Neuron (in vitro differentiated cells): Measurements from ENCODE around the gene ATP5F1E.

Source experiments
- H2AFZ ChIP-seq: one replicate; pipeline ENCODE4 v1.6.1; 2013; ENCODE audit warnings: low read depth, mild to moderate bottlenecking, inconsistent platforms, low read length, moderate library complexity
- H3K27me3 ChIP-seq: one replicate; pipeline ENCODE4 v1.6.1; 2013; ENCODE audit warnings: low read length; ENCODE audit not compliant: insufficient read depth
- H3K36me3 ChIP-seq: one replicate; pipeline ENCODE4 v1.6.1; 2013; ENCODE audit warnings: low read length; ENCODE audit not compliant: insufficient read depth
- H3K4me1 ChIP-seq: one replicate; pipeline ENCODE4 v1.6.1; 2013; ENCODE audit warnings: low read length; ENCODE audit not compliant: insufficient read depth
- H3K4me3 ChIP-seq: 2 replicates; pipeline ENCODE4 v1.5.1; 2013; ENCODE audit warnings: mild to moderate bottlenecking, low read length, moderate library complexity
- H3K9me3 ChIP-seq: one replicate; pipeline ENCODE4 v1.6.1; 2013; ENCODE audit warnings: low read length

Gene ATP5F1E

DNA sequence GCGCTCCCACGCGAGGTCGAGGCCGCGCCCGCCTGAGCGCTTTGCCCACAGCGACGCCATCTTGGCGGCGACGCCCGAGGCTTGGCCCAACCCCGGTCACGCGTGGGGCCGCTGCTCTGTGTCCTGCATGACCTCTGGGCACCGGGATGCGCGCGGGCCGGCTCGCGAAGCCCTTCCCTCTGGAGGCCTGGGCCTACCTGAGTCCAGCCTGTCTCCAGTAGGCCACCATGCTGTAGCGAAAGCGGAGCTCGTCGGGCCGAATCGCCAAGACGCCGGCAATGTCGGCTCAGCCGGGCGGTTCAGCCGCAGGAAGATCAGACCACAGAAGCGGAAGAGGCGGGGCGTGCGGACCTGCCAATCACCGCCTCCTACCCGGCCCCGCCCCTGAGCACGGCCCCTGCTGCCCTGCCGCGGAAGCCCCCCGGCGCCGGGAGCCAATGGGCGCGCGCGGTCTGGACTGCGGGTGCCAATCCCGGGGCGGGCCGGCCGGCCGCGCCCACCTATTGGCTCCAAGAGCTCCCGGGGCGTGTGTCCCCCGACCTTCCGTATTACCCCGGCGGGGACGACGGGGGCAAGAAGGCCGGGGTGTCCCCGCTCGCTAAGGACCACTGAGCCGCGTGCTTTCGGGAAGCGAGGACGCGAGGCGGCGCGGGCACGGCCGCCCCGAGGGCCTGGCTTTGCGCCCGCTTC is at the start of gene ATP5F1E:
ATP5F1E (minus strand) TSS at position 313 of the 690 bp plus-strand sequence; CDS start at position 229, 84 bp downstream.
- Histone ChIP-seq H3K4me1 (peaks cover 51% of the 10 kb centered on the region), H2AFZ (peak within 1 kb of the TSS; percentile 63), H3K9me3 (no peaks in the 10 kb centered on the region), H3K36me3 (peaks cover 40% of the 10 kb centered on the region), H3K27me3 (no peaks in the 10 kb centered on the region), H3K4me3 (peak within 1 kb of the TSS; percentile 71)

DNA sequence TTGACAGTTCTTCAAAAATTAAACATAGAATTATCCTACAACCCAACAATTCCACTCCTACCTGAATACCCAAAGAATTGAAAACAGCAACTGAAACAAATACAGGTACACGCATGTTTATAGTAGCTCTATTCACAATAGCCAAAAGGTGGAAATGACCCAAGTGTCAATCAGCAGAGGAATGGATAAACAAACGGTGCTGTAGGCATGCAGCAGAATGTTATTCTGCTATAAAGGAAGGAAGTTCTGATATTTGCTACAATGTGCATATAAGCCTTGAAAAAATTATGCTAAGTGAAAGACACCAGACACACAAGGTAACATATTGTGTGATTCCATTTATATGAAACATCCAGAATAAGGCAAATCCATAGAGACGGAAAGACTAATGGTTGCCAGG is 48.9 kb upstream of the ATP5F1E start:
- Histone ChIP-seq H3K27me3 (peaks cover 4% of the 10 kb centered on the region), H3K36me3 (no peaks in the 10 kb centered on the region), H3K4me1 (no peaks in the 10 kb centered on the region), H3K4me3 (no peak overlapping the region), H2AFZ (no peak overlapping the region), H3K9me3 (no peaks in the 10 kb centered on the region)

DNA sequence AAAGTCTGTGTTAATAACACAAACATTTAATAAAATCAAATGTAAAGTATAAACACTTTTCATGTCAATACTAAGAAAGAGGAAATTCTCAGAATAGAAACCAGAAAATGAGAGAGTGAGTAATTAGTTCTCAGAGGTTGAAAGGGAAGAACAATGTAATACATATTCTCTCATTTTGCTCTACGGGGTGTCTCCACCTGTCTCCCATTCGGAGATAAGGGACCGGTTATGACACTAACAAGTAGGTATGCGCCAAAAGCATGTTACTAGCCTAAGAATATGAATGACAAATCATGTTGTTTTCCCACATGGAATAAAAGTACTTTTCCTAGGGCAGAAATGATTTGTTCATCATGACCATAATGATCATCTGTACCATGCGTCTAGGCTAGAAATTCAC is 46.1 kb upstream of the ATP5F1E start:
- no peaks in the 10 kb centered on the region for H3K36me3 ChIP-seq
- H3K9me3 ChIP-seq: no peaks in the 10 kb centered on the region
- peaks cover 11% of the 10 kb centered on the region for H3K27me3 ChIP-seq
- no peak overlapping the region for H3K4me3 ChIP-seq
- H2AFZ ChIP-seq: no peak overlapping the region
- H3K4me1 ChIP-seq: no peaks in the 10 kb centered on the region

DNA sequence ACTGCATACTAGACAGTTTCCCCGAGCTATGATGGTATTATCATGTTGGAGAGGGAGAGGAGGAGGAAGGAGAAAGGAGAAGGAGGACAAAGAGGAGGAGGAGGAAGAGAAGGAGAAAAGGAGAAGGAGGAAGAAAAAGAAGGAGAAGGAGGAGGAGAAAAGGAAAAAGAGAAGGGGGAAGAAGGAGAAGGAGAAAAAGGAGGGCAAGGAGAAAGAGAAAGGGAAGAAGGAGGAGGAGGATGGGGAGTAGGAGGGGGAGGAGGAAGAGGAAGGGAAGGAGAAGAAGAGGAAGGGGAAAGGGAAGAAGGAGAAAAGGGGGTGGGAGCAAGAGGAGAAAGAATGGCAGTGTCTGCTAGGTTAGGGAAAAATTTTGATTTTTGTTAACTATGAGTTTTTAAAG is 45.6 kb upstream of the ATP5F1E start:
- H3K27me3 ChIP-seq: peaks cover 11% of the 10 kb centered on the region
- no peaks in the 10 kb centered on the region for H3K9me3 ChIP-seq
- H3K4me1 ChIP-seq: no peaks in the 10 kb centered on the region
- no peak overlapping the region for H2AFZ ChIP-seq
- no peaks in the 10 kb centered on the region for H3K36me3 ChIP-seq
- no peak overlapping the region for H3K4me3 ChIP-seq

DNA sequence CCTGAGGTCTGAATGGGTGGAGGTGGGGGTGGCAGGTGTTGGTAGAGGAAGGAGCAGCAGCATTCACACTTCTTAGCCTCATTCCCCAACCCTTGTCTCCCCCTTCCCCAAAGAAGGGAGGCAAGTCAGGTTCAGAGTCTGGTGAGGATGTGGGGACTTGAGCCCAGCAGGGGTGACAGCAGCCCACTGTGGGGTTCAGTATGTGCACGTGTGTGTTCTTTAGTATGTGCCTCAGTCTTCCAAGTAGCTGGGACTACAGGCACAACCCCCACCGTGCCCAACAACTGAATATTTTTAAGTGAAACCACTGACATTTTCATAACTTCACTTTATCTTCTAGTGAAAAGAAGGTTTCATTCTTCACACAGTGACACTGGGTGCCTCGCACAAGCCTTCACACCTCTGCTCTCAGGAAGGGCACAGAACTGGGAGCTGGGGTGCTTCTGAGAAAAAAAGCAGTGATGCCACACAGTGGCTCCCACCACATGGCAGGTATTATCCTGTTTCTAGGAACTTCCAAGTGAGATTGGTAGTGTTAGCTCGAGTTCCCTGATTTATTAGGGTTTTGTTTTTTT is 43.9 kb upstream of the ATP5F1E start:
- H3K4me1 ChIP-seq: no peaks in the 10 kb centered on the region
- H3K4me3 ChIP-seq: no peak overlapping the region
- H2AFZ ChIP-seq: no peak overlapping the region
- no peaks in the 10 kb centered on the region for H3K9me3 ChIP-seq
- no peaks in the 10 kb centered on the region for H3K36me3 ChIP-seq
- H3K27me3 ChIP-seq: peaks cover 20% of the 10 kb centered on the region

DNA sequence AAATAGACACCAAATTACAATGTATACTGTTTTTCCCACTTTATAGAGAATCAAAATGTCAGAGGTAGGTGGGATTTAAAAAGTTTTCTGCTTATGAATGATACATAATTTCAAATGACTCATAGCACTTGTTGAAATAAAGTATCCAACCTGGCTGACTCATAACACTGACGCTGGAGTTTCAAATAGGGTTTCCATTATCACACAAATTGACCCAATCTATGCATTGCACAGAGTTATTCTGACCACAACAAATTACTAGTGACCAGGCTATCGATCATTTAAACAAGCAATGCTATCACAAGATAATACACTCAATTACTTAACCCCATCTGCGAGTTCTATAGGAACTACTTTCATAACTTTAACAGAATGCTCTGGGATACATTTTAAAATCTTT is 42.3 kb upstream of the ATP5F1E start:
- Histone ChIP-seq H3K4me3 (no peak overlapping the region), H3K9me3 (peaks cover 2% of the 10 kb centered on the region), H3K27me3 (peaks cover 22% of the 10 kb centered on the region), H3K4me1 (no peaks in the 10 kb centered on the region), H2AFZ (no peak overlapping the region), H3K36me3 (no peaks in the 10 kb centered on the region)

DNA sequence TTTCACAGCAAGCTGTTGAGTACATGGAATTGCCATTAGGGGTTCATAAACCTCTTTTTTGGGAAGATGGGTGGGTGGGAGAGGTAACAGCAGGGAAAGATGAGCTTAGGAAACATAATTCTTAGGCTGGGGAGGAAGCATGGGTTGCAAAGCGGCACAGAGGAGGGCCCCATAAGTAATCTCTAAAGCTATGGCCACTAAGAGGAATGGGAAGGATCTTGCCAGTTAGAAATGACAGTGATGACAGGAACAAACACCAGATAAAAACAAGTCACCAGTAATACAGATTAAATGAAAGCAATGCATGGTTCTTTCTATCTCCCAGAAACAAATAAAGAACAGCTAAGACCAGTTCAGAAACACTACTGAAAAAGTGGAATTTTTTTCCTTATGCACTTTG is 41.4 kb upstream of the ATP5F1E start:
- no peak overlapping the region for H3K4me3 ChIP-seq
- H3K36me3 ChIP-seq: no peaks in the 10 kb centered on the region
- H3K9me3 ChIP-seq: peaks cover 2% of the 10 kb centered on the region
- H3K4me1 ChIP-seq: no peaks in the 10 kb centered on the region
- no peak overlapping the region for H2AFZ ChIP-seq
- peaks cover 22% of the 10 kb centered on the region for H3K27me3 ChIP-seq

DNA sequence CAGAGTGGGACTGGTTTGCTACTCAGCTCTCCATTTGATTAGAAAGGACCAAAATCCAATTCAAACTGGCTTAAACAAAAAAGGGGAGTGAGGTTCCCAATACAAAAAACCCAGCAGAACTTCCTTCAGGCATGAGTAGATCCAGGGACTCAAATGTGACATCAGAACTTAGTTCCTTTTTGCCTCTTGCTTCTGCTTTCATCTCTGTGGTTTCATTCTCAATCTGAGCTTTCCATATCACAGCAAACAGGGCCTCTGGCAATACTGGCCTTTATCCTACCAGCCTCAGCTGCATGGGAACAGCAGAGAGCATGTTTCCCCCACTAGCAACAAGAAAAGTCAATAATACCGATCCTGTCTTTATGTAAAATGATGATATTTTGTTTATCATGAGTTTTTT is 39.1 kb upstream of the ATP5F1E start:
- H2AFZ ChIP-seq: no peak overlapping the region
- H3K4me3 ChIP-seq: no peak overlapping the region
- H3K27me3 ChIP-seq: peaks cover 18% of the 10 kb centered on the region
- no peaks in the 10 kb centered on the region for H3K36me3 ChIP-seq
- H3K4me1 ChIP-seq: no peaks in the 10 kb centered on the region
- H3K9me3 ChIP-seq: peaks cover 2% of the 10 kb centered on the region

DNA sequence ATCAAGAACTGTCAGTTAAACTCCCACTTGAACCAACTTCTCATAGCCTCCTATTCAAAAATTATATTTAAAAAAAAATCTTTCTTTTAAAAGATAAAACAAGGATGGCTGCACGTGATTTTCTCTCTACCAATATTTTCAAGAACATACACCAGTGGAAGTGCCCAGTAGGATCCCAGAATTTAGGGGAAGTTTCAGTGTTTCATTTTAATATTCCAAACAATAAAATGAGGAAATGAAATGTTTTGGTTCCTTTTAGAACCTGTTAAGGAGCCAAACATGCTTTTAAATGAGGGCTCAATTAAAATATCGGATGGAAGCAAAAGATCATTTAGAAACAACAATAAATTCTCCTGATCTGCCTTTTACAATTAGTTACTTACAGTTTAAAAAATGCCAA is 36.9 kb upstream of the ATP5F1E start:
- Histone ChIP-seq H2AFZ (no peak overlapping the region), H3K4me3 (no peak overlapping the region), H3K27me3 (peaks cover 12% of the 10 kb centered on the region), H3K9me3 (peaks cover 2% of the 10 kb centered on the region), H3K4me1 (peaks cover 3% of the 10 kb centered on the region), H3K36me3 (no peaks in the 10 kb centered on the region)

DNA sequence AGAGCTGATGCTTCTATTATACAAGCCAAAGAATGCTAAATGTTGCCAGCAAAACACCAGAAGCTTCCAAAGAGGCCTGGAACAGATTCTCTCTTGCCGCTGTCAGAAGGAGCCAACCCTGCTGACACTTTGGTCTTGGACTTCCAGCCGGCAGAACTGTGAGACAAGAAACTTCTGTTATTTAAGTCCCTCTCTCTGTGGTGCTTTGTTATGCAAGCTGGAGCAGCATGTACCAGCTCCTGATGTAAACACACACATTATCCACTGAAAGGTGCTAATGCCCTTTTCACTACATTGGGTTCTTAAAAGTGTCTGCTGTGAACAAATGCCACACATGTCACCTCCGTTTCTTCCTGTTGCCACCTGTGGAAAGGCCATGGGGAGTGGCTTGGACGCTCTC is 36.4 kb upstream of the ATP5F1E start:
- H3K36me3 ChIP-seq: no peaks in the 10 kb centered on the region
- peaks cover 5% of the 10 kb centered on the region for H3K4me1 ChIP-seq

DNA sequence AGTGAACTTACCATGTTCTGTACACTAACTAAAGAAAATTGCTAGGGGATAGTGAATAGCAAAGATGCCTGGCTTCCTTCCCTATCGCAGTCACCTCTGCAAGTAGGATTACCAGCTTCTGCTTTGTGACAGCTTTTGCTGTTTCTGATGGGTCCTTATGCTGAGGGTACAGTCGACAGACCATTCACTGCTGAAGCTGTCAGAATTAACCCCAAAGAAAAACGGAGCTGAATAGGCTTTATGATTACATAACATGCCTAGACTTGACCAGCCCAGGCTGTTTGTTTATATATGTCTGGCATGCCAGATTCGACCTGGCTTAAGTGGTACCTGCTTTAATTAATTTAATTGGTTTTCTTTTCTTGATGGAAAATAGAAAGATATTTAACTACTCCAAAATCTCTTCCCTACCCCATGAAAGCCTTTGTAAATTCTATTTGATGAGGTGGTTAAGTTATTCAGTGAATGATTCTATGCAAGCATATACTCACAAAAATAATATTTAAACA is 32.1 kb upstream of the ATP5F1E start:
- H3K4me3 ChIP-seq: no peak overlapping the region
- H3K9me3 ChIP-seq: no peaks in the 10 kb centered on the region
- H3K36me3 ChIP-seq: no peaks in the 10 kb centered on the region

More for the DNA sequence above, 36.4 kb upstream of the ATP5F1E start:
- H3K27me3 ChIP-seq: peaks cover 11% of the 10 kb centered on the region
- H3K9me3 ChIP-seq: peaks cover 2% of the 10 kb centered on the region
- no peak overlapping the region for H3K4me3 ChIP-seq
- no peak overlapping the region for H2AFZ ChIP-seq

DNA sequence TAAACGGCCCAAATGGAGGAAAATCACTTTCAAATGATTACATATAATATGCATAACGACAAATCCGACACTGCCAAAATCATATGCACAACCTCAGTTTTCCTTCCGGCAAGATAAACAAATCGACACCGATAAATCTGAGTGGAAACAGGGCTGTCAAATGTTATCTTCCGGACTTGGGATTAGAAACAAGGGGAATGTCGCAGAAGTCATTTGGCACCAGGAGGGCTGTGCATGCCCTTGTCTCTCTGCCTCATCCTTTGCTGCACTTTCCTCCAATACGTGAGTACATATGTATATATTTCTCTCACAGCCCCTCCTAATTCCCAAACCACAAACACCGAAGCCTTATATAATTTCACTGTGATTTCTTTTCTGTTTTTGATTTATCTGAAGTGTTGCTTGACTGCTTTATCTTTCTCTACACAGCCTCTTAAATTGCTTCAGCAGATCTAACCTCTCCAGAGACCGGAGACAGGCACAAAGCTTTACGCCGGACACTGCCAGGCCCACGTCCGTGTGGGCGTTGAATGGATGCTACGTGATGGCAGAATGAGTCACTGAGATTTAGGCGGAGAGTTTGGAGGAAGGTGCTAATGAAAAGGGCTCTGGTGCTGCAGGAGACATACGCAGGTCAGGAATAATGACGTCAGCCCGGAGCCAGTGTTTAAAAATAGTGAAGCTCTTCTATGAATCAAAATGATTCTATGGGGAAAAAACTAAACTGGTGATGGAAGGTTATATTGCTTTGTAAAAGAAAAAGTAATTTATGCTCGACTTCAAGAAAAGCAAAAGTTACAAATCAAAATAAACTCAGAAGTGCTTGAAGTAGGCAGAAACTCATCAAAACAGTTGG is 31.5 kb upstream of the ATP5F1E start:
- Histone ChIP-seq H3K27me3 (peaks cover 3% of the 10 kb centered on the region), H3K4me1 (peaks cover 10% of the 10 kb centered on the region), H3K9me3 (no peaks in the 10 kb centered on the region), H3K36me3 (no peaks in the 10 kb centered on the region), H3K4me3 (peak overlapping the region; percentile 13), H2AFZ (peak overlapping the region; percentile 18)

More for the DNA sequence above, 32.1 kb upstream of the ATP5F1E start:
- peak overlapping the region; percentile 18 for H2AFZ ChIP-seq
- H3K27me3 ChIP-seq: peaks cover 3% of the 10 kb centered on the region
- H3K4me1 ChIP-seq: peaks cover 10% of the 10 kb centered on the region

DNA sequence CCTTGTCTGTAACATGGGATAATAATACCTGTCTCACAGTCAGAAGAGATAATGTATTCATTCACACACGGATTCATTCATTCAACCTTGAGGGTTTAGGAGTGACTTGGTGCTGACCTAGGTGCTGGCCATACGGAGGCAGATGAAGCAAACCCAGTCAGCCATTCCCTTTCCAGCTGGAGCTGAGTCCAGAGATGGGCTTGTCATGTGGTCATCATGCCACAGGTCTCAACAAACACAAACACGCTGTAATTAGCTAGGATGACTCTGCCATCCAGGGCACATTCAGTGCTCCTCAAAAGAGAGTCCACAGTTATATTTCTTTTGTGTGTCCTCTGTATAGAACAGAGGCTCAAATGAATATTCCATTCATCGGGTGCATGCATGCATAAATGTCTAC is 29.9 kb upstream of the ATP5F1E start:
- Histone ChIP-seq H3K4me3 (no peak overlapping the region), H3K9me3 (no peaks in the 10 kb centered on the region), H2AFZ (no peak overlapping the region), H3K4me1 (peaks cover 10% of the 10 kb centered on the region), H3K27me3 (peaks cover 3% of the 10 kb centered on the region), H3K36me3 (no peaks in the 10 kb centered on the region)
